ENCODE data around the gene CDIP1.
"Not testable (repeated sequence)": the region's sequence is repeated elsewhere in the genome, so short reads cannot be mapped to it uniquely, and the experiment has no call there.

The CDIP1 gene

DNA sequence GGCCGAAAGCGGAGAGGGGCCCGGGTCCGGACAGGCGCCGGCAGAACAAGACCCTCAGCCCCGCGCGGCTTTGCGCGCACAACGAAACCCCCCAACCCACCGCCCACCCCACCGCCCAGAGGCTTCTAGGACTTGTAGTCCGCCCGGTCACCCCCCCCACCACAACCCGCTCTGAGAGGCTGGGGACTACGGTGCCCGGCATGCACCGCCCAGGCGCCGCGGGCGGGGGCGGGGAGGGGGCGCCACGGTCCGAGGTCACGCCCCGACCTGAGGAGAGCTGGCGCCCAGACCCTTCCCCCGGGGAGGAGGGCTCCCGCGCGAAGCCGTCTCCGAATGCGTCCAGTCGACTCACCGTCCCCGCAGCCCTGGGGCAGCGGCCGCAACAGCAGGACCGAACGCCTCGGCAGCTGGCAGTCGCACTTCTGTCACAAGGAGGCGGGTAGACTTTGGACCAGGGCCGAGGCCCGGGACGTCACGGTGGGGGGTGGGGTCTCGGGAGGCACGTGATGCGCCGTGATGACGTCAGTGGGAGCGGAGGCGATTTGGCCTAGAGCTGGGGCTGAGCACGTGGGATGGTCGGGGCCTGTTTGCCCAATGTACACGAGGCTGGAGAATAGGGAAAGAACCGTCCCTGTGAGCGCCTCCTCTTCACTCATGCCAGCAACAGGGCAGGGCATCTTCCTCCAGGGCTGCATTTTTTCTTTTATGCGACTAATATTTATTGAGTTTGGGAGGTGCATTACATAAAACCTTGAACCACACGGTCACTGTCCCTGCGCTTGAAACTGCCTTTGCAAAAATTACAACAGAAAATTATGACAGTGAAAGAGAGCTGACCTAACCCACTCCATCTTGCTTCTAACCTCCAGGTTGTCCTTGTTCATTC, at the start of gene CDIP1:
TSS of gene CDIP1 (minus strand) at position 424 of the 886 bp plus-strand sequence. CDS start 24,643 bp downstream, outside the sequence.
- Histone ChIP-seq H3K9ac (ENCODE audit: insufficient read length, low read depth) (peak within 1 kb of the TSS; percentile 88), H3K4me1 (ENCODE audit: insufficient read depth, insufficient read length) (peaks cover 9% of the 10 kb centered on the region), H3K9me3 (ENCODE audit: insufficient read depth, low read length) (peaks cover 17% of the 10 kb centered on the region), H3K36me3 (ENCODE audit: insufficient read depth, insufficient read length, low read length) (peaks cover 25% of the 10 kb centered on the region), H3K4me3 (ENCODE audit: insufficient read length, low read depth) (peak within 1 kb of the TSS; percentile 81), H3K27me3 (ENCODE audit: insufficient read depth, insufficient read length) (peaks cover 10% of the 10 kb centered on the region)
- no peak for TF ChIP-seq SUZ12 (IDR thresholded peaks at IDR 0.05; ENCODE audit: extremely low read depth, insufficient read depth, insufficient read length)
- DNase-seq (ENCODE audit: low read depth, low spot score): peak; percentile 95

DNA sequence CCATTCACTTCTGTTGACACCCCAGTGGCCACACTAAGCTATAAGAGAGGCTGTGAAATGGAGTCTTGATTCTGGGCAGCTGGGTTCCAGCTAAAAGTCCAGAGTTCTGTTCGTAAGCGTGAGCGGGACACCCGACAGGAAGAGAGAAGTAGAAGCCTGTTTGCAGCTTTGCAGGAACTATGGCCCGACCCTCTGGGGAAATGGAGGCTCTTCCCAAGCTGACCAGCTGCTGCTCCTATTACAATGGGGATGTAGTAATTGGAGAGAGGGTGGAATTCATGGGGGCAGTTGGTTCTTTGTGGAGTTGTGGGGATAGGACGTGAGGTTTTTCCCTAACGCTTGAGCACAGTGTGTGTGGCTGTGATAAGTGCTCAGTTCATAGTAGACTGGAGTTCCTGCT, 47.7 kb upstream of the CDIP1 start:
- H3K9ac ChIP-seq (ENCODE audit: insufficient read length, low read depth): no peak overlapping the region
- no peak overlapping the region for H3K4me3 ChIP-seq (ENCODE audit: insufficient read length, low read depth)
- H3K9me3 ChIP-seq (ENCODE audit: insufficient read depth, low read length): peaks cover 14% of the 10 kb centered on the region; the same call in 1 of the 2 replicates
- TF ChIP-seq SUZ12 (IDR thresholded peaks at IDR 0.05; ENCODE audit: extremely low read depth, insufficient read depth, insufficient read length) (no peak), YY1 (IDR thresholded peaks at IDR 0.05; ENCODE audit: insufficient read depth, insufficient read length) (no peak), ZNF274 (IDR thresholded peaks at IDR 0.05; ENCODE audit: low read depth, low read length) (no peak)
- H3K27me3 ChIP-seq (ENCODE audit: insufficient read depth, insufficient read length): no peaks in the 10 kb centered on the region
- H3K36me3 ChIP-seq (ENCODE audit: insufficient read depth, insufficient read length, low read length): no peaks in the 10 kb centered on the region
- no peaks in the 10 kb centered on the region for H3K4me1 ChIP-seq (ENCODE audit: insufficient read depth, insufficient read length)
- DNase-seq (ENCODE audit: low read depth, low spot score): no peak

DNA sequence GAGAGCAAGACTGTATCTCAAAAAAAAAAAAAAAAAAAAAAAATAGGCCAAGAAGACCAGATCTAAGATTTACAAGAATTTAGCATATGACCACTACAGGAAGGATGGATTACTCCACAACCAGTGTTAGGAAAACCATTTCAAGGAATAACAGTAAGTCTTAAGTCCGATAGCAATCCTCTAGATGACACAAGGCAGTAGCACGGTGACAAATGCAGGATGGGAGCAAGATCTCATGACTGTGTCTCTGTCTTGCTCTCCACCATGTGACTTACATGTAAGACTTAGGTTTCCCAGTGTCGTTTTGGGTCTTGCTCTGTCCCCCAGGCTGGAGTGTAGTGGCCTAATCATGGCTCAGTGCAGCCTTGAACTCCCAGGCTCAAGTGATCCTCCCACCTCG, 45.3 kb upstream of the CDIP1 start:
- Histone ChIP-seq H3K36me3 (ENCODE audit: insufficient read depth, insufficient read length, low read length) (no peaks in the 10 kb centered on the region), H3K27me3 (ENCODE audit: insufficient read depth, insufficient read length) (no peaks in the 10 kb centered on the region), H3K4me3 (ENCODE audit: insufficient read length, low read depth) (no peak overlapping the region), H3K9me3 (ENCODE audit: insufficient read depth, low read length) (peaks cover 14% of the 10 kb centered on the region; the same call in 1 of the 2 replicates), H3K4me1 (ENCODE audit: insufficient read depth, insufficient read length) (no peaks in the 10 kb centered on the region), H3K9ac (ENCODE audit: insufficient read length, low read depth) (no peak overlapping the region)
- TF ChIP-seq ZNF274 (IDR thresholded peaks at IDR 0.05; ENCODE audit: low read depth, low read length) (no peak), YY1 (IDR thresholded peaks at IDR 0.05; ENCODE audit: insufficient read depth, insufficient read length) (no peak), SUZ12 (IDR thresholded peaks at IDR 0.05; ENCODE audit: extremely low read depth, insufficient read depth, insufficient read length) (no peak)
- DNase-seq (ENCODE audit: low read depth, low spot score): no peak

DNA sequence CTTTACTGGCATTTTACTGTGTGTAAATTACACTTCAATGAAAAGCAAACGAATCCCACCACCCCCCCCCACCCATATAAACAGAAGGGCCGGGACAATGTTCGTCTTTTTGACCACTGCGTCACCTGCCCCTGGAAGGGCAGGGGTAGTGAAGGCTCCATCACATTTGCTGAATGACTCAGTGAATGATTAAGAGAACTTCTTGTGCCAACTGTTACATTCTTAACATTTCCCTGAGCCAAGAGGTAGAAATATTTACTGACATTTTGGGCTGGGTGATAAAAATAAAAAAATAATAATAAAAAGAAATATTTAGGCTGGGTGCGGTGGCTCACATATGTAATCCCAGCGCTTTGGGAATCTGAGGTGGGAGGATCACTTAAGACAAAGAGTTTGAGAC, 41.7 kb upstream of the CDIP1 start:
- Histone ChIP-seq H3K9me3 (ENCODE audit: insufficient read depth, low read length) (no peaks in the 10 kb centered on the region), H3K4me1 (ENCODE audit: insufficient read depth, insufficient read length) (peaks cover 7% of the 10 kb centered on the region), H3K4me3 (ENCODE audit: insufficient read length, low read depth) (no peak overlapping the region), H3K36me3 (ENCODE audit: insufficient read depth, insufficient read length, low read length) (no peaks in the 10 kb centered on the region), H3K9ac (ENCODE audit: insufficient read length, low read depth) (no peak overlapping the region), H3K27me3 (ENCODE audit: insufficient read depth, insufficient read length) (no peaks in the 10 kb centered on the region)
- TF ChIP-seq YY1 (IDR thresholded peaks at IDR 0.05; ENCODE audit: insufficient read depth, insufficient read length): no peak
- DNase-seq (ENCODE audit: low read depth, low spot score): no peak

DNA sequence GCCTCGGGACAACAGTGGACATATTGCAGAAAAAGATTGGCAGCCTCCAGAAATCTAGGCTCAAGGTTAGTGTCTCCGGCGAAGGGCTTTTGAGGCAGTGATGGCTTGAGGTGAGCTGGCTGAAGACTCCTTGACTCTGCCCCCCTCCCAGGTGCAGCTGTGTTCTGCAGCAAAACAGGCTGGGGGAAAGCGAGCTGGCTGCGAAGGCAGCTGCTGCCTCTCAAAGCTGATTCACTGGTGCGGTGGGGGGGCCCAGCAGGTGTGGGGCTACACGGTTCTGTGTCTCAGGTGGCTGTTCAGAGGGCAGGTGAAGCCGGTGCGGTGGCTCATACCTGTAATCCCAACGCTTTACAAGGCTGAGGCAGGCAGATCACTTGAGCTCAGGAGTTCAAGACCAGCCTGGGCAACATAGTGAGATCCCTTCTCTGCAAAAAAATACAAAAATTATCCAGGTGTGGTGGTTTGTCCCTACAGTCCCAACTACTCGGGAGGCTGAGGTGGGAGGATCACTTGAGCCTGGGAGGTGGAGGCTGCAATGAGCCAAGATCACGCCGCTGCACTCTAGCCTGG, 40.5 kb upstream of the CDIP1 start:
- peaks cover 11% of the 10 kb centered on the region for H3K4me1 ChIP-seq (ENCODE audit: insufficient read depth, insufficient read length)
- H3K9ac ChIP-seq (ENCODE audit: insufficient read length, low read depth): peak overlapping the region; percentile 17
- H3K27me3 ChIP-seq (ENCODE audit: insufficient read depth, insufficient read length): no peaks in the 10 kb centered on the region
- DNase-seq (ENCODE audit: low read depth, low spot score): no peak
- no peak overlapping the region for H3K4me3 ChIP-seq (ENCODE audit: insufficient read length, low read depth)
- no peaks in the 10 kb centered on the region for H3K9me3 ChIP-seq (ENCODE audit: insufficient read depth, low read length)
- H3K36me3 ChIP-seq (ENCODE audit: insufficient read depth, insufficient read length, low read length): no peaks in the 10 kb centered on the region
- TF ChIP-seq YY1 (IDR thresholded peaks at IDR 0.05; ENCODE audit: insufficient read depth, insufficient read length) (no peak), SUZ12 (IDR thresholded peaks at IDR 0.05; ENCODE audit: extremely low read depth, insufficient read depth, insufficient read length) (no peak), ZNF274 (IDR thresholded peaks at IDR 0.05; ENCODE audit: low read depth, low read length) (no peak)

DNA sequence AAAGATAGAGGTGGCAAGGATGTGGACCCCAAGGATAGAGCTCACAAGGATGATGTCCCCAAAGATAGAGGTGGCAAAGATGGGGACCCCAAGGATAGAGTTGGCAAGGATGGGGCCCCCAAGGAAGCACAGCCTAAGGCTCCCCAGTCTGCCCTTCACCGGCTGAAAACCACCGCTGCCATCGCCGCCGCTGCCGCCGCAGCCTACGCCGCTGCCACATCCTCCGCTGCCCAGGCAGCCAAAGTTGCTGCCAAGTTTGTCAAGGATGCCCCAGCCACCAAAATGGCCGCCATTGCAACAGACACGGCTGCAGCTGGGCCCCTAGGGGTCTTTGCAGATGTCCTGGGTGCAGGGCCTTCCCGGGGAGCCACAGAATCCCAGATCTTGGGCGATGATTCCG, 37.4 kb upstream of the CDIP1 start:
- H3K9me3 ChIP-seq (ENCODE audit: insufficient read depth, low read length): no peaks in the 10 kb centered on the region
- no peaks in the 10 kb centered on the region for H3K36me3 ChIP-seq (ENCODE audit: insufficient read depth, insufficient read length, low read length)
- H3K9ac ChIP-seq (ENCODE audit: insufficient read length, low read depth): no peak overlapping the region
- H3K4me3 ChIP-seq (ENCODE audit: insufficient read length, low read depth): no peak overlapping the region
- no peaks in the 10 kb centered on the region for H3K27me3 ChIP-seq (ENCODE audit: insufficient read depth, insufficient read length)
- no peak for DNase-seq (ENCODE audit: low read depth, low spot score)
- TF ChIP-seq YY1 (IDR thresholded peaks at IDR 0.05; ENCODE audit: insufficient read depth, insufficient read length) (no peak), SUZ12 (IDR thresholded peaks at IDR 0.05; ENCODE audit: extremely low read depth, insufficient read depth, insufficient read length) (no peak), ZNF274 (IDR thresholded peaks at IDR 0.05; ENCODE audit: low read depth, low read length) (no peak)
- H3K4me1 ChIP-seq (ENCODE audit: insufficient read depth, insufficient read length): peaks cover 16% of the 10 kb centered on the region

DNA sequence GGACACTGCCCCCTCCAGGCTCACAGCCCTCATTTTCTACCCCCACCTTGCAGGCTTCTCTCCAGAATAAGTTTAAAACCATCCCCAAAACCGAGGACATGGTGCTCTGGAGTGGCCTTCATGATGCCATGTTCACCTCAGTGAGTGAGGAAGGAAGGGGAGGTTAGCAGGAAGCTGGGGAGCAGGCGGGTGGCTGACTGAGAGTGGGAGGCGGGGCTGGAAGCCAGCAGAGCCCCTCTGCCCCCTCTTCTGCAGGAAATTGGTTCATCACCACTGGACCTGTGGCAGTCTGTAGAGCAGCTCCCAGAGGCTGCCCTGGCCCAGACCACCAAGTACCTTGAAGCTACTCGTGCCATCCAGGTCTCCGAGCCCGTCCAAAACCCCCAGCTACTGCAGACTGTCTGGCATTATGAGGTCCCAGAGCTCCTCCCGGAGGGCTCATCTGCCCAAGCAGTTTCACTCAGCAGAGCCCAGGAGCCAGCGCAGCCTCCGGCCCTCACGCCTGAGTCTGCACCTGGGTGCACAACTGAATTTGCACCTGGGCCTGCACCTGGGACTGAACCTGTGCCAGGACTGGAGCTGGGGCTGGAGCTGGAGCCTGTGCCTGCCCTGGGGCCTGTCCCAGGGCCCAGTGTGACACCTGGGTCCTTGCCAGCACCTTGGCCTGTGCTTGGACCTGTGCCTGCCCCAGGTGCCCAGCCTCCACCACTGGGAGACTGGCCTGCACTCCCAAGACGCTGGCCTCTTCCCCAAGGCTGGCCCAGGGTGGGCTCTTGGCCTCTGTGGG, 36.5 kb upstream of the CDIP1 start:
- no peaks in the 10 kb centered on the region for H3K9me3 ChIP-seq (ENCODE audit: insufficient read depth, low read length)

DNA sequence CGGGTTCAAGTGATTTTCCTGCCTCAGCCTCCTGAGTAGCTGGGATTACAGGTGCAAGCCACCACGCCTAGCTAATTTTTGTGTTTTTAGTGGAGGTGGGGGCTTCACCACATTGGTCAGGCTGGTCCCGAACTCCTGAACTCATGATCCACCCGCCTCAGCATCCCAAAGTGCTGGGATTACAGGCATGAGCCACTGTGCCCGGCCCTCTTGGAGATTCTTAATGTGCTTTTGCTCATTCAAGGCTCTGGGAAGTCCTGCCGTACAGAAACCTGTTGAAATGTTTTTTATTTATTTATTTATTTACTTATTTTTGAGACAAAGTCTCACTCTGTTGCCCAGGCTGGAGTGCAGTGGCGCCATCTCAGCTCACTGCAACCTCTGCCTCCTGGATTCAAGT, 35.4 kb upstream of the CDIP1 start:
- H3K9me3 ChIP-seq (ENCODE audit: insufficient read depth, low read length); H3K9ac ChIP-seq (ENCODE audit: insufficient read length, low read depth); DNase-seq (ENCODE audit: low read depth, low spot score); H3K27me3 ChIP-seq (ENCODE audit: insufficient read depth, insufficient read length); H3K4me3 ChIP-seq (ENCODE audit: insufficient read length, low read depth); H3K36me3 ChIP-seq (ENCODE audit: insufficient read depth, insufficient read length, low read length): not testable (repeated sequence)
- peaks cover 16% of the 10 kb centered on the region for H3K4me1 ChIP-seq (ENCODE audit: insufficient read depth, insufficient read length)

More for the DNA sequence above, 36.5 kb upstream of the CDIP1 start:
- Histone ChIP-seq H3K27me3 (ENCODE audit: insufficient read depth, insufficient read length) (no peaks in the 10 kb centered on the region), H3K4me3 (ENCODE audit: insufficient read length, low read depth) (no peak overlapping the region), H3K36me3 (ENCODE audit: insufficient read depth, insufficient read length, low read length) (no peaks in the 10 kb centered on the region), H3K9ac (ENCODE audit: insufficient read length, low read depth) (peak overlapping the region; percentile 21), H3K4me1 (ENCODE audit: insufficient read depth, insufficient read length) (peaks cover 16% of the 10 kb centered on the region)
- TF ChIP-seq YY1 (IDR thresholded peaks at IDR 0.05; ENCODE audit: insufficient read depth, insufficient read length) (no peak), ZNF274 (IDR thresholded peaks at IDR 0.05; ENCODE audit: low read depth, low read length) (no peak), SUZ12 (IDR thresholded peaks at IDR 0.05; ENCODE audit: extremely low read depth, insufficient read depth, insufficient read length) (no peak)
- no peak for DNase-seq (ENCODE audit: low read depth, low spot score)
